Ecto neural progenitor cell (in vitro differentiated cells): ENCODE measurements around the gene DCAF8L2.
"Not testable (repeated sequence)": the region's sequence is repeated elsewhere in the genome, so short reads cannot be mapped to it uniquely, and the experiment has no call there.

Experiments used
- DNase-seq: peaks from one replicate; pipeline ENCODE4 v3.0.0-alpha.2; 2018; ENCODE audit warnings: low spot score

DCAF8L2 gene

DNA sequence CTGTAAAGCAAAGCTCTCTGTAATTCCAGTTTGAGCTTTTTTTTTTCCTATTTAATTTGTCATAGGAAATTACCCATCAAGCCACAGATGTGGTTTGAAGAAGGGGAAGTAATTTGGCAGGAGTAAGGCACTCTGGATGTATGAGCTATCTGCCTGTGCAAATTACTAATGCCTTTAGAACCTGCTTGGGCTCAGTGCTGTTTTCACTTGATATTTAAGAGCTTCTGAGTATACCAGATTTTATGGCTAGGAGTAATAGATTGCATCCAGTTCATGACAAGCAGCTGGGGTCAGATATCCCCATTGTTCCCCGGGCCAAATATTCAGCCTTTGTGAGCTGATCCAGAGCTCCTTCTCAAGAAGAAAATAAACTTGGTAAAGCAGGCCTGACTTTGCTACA is 89.1 kb downstream of the DCAF8L2 start:
- no peak for DNase-seq

DNA sequence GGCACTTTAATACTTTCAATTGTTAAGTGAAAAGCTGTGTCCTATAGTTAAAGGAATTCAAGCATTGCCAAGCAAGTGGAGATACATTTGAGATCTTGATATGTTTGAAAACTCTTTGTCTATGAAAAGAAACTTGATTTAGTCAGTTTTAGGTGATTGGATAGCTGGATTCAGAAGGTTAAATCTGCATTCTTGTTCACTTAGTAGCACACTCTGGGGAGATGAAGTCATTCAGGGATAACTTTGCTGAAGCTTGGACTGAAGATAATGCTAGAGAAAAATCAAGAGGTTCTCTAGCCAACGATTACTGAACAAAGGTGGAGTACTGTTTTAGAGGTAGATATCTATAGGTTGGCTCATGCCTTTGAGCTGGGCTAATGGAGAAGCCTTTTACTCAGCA is 90.6 kb downstream of the DCAF8L2 start:
- DNase-seq = no peak

DNA sequence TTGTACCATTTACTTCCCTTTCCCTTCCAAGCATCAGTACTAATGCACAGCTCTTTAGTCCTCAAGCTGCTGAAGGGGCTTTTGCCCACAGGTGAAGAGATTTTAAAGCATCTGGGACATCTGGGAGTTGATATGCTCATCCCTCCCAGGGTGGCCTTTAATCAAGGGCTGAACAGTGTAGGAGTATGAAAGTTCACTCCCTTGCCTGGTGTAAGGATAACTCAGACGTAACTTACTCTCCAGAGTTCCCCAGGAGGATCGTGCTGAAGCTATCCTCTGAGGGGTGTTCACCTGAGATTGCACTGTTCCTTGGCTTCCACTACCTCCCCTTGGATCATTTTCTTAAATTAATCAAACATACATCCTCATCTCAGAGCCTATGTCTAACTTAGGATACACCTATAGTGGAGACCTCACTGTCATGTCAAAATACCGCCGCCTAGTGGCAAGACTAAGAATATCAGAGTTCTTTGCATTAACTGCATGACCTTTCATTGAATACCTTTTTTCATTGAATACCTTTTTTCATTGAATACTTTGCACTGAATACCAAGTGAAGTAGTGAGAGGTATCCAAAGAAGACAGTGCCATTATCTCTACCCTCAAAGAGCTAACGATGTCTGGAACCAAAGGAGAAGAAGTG is 93.5 kb downstream of the DCAF8L2 start:
- not testable (repeated sequence) for DNase-seq

DNA sequence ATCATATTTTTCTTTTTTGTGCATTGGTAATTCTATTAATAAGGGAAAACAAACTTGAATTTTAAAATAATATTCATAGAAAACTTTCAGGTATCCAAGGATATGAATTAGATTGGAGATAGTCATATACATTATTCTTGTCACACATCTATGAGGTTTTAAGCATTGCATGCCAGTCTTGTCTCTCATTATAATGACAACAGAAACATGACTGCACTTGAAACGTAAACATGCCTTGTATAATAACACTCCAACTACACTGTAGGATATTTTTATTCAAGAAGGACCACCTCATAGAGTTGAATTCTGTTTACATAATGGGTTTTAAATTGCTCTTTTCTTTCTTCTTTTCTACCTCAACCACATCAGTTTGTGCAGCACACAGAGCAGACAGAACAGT is 104.5 kb downstream of the DCAF8L2 start:
- DNase-seq = no peak

DNA sequence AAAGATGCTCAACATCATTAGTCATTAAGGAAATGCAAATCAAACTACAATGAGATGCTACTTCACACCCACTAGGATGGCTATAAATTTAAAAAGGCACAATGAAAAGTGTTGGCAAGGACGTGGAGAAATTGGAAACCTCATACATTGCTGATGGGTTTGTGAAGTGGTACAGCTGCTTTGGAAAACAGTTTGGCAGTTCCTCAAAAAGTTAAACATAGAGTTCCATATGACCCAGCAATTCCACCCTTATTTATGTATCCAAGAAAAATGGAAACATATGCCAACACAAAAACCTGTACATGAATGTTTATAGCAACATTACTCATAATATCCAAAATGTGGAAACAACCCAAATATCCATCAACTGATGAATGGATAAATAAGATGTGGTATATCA is 116.4 kb downstream of the DCAF8L2 start:
- no peak for DNase-seq

DNA sequence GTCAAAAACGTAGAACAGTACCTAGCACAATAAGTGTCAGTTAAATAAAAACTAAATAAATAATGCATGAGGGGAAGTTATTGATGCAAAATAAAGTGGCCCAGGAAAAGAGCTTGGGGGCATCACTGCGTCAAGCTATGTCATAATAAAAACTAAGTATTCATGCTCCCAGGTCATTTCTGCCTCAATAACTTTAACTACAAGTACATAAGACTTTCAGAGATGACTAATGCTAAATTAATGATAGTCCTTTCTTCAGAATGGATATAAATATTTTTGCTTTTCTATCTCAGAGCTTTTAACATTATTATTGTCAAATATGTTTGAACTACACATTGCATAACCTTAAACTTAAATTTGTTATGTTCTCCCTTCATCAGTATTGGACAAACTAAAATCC is 125.5 kb downstream of the DCAF8L2 start:
- no peak for DNase-seq

DNA sequence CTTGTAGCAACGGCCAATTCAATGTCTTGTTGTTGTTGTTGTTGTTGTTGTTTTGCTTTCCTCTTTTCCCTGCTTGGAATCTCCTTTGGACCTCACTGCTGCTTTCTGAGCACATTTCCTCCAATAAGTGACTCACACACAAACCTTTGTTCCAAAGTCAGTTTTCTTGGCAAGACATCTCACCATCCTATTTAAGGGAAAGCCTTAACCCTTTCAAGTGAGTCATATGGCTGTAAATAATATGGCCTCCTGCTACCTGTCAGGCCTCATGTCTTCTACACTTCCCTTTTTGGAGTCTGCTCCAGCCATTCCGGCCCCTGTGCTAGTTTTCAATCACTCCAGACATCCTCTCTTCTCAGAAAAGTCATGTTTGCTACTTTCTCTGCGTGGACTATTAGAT is 138.1 kb downstream of the DCAF8L2 start:
- no peak for DNase-seq

DNA sequence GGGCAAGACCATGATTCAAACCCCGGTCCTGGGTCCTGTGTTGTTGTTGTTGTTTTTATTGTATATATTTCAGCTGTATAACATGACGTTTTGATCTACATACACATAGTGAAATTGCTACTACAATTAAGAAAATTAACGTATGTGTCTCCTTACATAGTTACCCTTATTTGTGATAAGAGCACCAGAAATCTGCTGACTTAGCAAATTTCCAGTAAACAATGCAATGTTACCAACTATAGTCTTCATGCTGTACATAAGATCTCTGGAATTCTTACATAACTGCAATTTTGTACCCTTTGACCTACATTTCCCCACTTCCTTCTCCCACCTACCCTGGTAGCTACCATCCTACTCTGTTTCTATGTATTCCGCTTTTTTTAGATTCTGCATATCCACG is 141.8 kb downstream of the DCAF8L2 start:
- DNase-seq = no peak

DNA sequence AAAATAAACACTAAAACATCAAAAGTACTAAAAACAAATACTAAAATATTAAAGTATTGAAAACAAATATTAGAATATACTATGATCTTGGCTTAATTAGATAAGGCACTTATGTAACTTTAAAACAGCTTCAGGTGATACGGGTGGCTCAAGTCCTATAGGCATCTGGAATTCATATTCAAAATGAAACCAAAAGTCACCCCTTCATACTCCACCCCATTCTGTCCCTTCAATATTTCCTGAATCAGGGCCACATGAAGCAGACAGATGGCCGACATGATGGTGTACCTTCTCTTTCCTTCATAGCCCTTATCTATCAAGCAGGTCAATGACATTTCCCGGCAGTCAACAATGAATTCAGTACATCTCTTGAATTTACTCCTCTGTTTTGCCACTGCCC is 145.8 kb downstream of the DCAF8L2 start:
- DNase-seq = no peak

DNA sequence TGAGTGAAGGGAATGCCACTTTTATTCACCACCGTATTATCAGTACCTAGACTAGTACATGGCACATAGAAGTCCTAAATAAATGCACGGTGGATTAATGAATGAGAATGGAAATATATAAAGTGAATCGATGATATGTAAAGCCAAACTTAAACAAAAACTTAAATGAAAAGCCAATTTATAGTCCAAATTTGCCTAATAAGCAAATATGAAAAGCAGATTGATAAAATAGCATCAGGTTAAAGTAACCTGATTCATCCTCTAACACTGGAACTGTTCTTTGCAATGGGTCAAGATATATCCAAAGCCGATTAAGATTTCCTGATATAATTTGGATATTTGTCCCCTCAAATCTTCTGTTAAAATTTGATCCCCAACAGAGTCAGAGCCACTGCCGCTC is 150.8 kb downstream of the DCAF8L2 start:
- DNase-seq = no peak

DNA sequence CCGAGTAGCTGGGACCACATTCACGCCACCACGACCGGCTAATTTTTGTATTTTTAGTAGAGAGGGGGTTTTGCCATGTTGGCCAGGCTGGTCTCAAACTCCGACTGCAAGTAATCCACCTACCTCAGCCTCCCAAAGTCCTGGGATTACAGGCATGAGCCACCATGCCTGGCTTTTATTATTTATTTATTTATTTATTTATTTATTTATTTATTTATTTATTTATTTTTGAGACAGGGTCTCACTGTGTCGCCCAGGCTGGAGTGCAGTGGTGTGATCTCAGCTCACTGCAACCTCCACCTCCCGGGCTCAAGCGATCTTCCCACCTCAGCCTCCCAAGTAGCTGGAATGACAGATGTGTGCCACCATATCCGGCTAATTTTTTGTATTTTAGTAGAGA is 153.4 kb downstream of the DCAF8L2 start:
- not testable (repeated sequence) for DNase-seq

DNA sequence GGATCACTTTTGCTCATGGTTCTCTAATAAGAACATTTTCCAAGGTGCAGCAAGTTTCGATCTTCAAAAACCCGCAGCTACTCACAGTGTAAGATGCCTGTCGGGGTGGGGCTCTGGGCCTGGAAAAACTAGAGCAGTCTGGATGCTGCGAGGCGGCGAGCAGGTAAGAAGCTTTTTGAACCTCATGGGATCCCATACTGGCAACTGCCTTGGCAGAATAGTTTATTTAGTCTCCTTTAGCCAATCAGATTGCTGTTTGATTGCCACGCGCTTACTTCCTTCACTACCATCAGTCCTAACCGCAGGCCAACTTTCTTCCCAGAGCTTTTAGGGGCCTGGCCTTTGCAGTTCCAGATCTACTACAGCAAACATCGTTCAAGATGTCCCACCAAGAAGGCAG is 156.4 kb downstream of the DCAF8L2 start:
- DNase-seq = no peak

DNA sequence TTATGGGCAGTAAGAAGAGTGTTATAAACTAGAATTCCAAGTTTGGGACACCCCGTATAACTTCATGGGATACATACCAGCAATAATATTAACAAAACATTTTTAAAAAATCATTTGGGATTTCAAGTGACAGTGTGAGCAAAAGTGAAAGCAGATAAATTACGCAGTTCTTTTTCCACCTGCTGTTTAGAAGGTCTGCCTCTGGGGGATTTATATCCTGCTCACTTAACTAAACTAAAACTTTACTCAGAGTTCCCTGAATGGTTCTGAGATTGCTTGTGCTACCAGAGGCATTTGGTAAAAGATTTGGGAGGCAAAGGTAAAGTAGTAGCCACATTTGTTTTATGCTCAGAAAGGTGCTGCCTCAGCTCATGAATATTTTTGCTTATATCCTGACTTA is 160.2 kb downstream of the DCAF8L2 start:
- DNase-seq = not testable (repeated sequence)

DNA sequence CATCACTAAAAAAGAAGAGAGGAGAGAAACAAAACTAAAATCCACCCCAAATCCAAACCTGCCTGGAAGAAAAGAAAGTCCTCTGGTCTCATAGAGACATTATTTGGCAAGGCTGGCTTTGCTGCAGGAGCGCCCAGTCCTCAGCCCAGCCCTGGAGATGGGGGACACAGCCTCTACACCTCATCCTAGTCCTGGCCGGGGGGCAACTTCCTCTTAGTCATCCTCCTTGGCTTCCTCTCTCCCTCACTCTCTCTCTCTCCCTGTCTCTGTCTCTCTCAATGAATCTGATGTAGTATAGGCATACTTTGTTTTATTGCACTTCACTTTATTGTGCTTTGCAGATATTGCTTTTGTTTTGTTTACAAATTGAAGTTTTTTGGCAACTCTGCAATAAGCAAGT is 161.8 kb downstream of the DCAF8L2 start:
- no peak for DNase-seq

DNA sequence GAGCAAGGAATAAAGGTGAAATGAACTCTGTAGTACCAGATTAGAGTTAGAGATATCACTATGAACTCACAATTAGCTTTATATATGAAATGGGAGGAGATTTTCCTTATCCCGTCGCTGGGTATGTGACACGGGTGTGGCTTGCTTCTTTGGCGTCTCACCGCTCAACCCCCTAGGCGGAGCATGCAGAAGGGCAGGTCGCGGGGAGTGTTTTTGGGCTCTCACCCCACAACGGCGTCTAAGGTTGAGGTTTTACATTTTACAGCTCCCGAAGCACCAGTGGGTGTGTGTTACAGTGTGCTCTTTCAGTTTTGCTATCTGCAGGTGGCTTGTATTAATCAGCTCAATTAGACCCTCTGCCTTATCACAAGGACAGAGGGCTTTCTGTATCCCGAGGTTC is 175.6 kb downstream of the DCAF8L2 start:
- DNase-seq = no peak

DNA sequence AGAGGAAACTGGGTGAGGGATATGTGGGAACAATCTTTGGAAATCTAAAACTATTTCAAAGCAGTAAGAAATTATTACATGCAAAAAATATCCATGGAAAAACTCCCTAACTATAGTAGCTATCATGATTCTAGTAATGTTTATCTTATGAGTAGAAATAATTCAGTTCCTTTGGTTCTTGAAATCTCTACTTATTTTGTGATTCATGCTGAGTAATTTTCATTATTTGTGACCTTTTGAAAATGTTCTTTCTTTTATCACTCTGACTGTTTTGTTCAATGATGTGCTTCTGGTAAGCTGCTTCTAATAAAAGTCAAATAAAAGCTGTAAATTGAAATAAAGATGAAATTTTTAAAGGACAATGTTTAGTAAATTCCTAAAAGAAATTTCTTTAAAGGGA is 177.2 kb downstream of the DCAF8L2 start:
- DNase-seq = no peak

DNA sequence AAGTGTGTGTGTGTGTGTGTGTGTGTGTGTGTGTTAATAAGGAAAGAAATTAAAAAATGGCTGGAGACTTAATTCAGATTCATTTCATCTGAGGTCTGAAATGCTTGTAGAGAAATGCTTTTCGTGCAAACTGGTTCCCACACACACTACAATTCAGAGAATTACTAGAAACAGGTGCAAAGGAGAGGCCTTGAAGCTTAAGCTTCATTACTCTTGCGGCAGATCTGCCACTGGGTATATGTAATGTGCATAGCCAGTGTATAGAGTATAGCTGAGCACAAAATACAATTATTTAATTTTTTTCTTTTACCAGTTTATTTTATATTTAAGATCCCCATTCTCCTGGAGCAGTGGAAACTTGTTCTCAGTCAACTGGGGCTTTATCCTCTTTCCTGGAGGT is 185.8 kb downstream of the DCAF8L2 start:
- no peak for DNase-seq

DNA sequence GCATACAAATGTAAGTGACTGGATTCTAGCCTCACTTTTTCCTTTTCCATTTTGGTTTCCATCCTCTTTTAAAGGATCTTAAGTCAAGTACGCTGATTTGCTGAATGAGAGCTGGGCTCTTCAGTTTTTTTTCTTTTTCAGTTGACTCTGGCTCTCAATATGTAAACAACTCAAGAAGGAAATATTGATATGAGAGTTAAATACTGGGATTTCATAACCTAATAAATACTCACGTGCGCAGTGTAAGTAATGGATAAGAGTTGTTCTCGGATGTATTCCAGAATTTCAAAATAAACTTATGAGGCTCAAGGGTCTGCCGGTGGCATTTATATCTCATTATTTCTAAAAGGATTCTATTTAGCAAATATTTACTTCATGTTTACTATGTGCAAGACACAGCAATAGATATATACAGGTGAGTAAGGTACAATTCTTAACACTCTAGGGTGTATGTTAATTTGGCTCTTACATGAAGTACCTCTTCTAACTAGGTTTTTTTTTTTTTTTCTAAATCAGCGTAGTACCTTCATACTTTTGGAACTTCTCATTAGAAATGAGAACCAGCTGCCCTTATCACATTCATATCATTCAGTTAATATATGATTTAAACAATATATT is 206.6 kb downstream of the DCAF8L2 start:
- no peak for DNase-seq

DNA sequence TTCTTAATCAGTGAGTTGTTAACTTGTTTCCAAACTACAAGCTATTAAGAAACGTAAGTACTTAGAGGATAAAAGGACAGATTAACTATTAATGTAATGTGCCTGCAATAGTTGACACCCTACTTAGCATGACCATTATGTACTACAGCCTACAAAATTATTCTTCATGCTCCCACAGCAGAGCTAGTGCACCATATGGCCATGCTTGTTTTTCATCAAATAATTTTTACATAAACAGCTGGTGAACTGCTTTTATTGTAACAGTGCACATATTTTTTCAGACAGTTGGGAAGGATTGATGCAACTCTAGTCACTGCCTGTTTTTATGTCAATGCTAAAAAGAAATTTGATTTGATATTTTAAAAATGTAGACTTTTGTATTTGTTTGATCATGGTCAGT is 207.4 kb downstream of the DCAF8L2 start:
- DNase-seq = no peak
